GM04504 (cell line): ENCODE results near the gene SEC31A.
A peak's percentile ranks its signal among the peaks of the same experiment; 100 is the strongest.
"Not testable (repeated sequence)": the region's sequence is repeated elsewhere in the genome, so short reads cannot be mapped to it uniquely, and the experiment has no call there.

Experiments
- DNase-seq: peaks from one replicate; pipeline ENCODE4 v3.0.0-alpha.2; 2012; ENCODE audit warnings: low read depth

SEC31A gene, protein sequence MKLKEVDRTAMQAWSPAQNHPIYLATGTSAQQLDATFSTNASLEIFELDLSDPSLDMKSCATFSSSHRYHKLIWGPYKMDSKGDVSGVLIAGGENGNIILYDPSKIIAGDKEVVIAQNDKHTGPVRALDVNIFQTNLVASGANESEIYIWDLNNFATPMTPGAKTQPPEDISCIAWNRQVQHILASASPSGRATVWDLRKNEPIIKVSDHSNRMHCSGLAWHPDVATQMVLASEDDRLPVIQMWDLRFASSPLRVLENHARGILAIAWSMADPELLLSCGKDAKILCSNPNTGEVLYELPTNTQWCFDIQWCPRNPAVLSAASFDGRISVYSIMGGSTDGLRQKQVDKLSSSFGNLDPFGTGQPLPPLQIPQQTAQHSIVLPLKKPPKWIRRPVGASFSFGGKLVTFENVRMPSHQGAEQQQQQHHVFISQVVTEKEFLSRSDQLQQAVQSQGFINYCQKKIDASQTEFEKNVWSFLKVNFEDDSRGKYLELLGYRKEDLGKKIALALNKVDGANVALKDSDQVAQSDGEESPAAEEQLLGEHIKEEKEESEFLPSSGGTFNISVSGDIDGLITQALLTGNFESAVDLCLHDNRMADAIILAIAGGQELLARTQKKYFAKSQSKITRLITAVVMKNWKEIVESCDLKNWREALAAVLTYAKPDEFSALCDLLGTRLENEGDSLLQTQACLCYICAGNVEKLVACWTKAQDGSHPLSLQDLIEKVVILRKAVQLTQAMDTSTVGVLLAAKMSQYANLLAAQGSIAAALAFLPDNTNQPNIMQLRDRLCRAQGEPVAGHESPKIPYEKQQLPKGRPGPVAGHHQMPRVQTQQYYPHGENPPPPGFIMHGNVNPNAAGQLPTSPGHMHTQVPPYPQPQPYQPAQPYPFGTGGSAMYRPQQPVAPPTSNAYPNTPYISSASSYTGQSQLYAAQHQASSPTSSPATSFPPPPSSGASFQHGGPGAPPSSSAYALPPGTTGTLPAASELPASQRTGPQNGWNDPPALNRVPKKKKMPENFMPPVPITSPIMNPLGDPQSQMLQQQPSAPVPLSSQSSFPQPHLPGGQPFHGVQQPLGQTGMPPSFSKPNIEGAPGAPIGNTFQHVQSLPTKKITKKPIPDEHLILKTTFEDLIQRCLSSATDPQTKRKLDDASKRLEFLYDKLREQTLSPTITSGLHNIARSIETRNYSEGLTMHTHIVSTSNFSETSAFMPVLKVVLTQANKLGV

GRCh38 chr4:82890901-82891706 lies at the start of gene SEC31A:
Gene SEC31A (minus strand): TSS chr4:82891153. CDS start chr4:82881936, 9,217 bp downstream.
- peak; percentile 90 for DNase-seq

- DNase-seq = no peak
Measured at GRCh38 chr4:82939414-82939813, 48.5 kb upstream of the SEC31A start.

DNA sequence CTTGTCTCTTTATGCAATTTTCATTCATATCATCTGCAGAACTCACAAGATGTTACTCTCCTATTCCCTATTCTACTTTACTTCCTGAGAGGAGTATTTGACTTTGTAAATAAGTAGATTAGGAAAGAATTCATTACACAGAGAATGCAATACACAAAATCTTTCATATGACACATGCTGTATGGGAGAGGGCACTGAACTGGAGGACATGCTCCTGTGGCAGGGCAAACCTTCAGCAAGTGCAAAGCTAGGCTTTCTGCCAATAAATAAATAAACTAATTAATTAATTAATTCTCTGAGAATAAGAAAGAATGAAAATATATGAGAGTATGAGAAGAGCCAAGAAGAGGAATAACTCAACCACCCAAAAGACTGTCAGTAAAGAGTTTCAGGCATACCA lies 43.5 kb upstream of the SEC31A start:
- DNase-seq = no peak

DNA sequence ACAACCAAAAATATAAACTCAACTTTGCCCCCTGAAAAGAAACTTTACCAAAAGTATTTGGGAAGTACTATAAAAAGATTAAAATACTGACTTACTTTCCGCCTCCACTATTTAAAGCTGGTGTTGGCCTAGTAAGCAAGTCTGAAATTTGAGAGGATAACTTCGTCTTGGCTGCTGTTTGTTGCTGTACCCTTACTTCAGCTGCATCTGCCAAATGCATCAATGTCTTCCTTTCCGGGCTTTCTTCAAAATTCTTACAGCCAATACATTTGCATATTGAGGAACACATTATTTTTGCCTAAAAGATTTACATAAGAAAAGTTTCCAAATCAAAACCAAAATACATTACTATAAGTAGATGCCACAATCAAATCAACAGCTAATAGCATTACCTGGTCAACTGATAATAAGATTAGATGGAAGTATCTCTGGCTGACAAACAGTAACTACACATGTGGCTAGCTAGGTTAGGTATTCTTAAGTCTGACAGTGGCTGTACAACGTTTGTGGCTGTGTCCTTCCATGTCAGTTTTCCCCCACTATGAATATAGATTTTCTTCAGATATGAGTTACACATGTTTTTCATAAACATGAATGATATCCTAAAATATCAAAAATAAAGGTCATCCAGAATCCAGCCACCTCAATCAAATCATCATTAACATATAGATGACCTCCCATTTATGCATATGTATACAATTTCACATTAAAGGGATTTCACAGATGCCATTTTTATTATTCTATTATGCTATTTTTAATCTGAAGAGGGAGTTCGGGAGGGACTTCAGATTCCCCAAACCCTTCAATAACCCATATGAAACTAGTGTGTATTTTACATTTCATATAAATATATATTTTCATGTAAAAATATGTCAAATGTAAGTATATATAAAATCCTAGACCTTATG lies 40.1 kb upstream of the SEC31A start:
- no peak for DNase-seq

DNA sequence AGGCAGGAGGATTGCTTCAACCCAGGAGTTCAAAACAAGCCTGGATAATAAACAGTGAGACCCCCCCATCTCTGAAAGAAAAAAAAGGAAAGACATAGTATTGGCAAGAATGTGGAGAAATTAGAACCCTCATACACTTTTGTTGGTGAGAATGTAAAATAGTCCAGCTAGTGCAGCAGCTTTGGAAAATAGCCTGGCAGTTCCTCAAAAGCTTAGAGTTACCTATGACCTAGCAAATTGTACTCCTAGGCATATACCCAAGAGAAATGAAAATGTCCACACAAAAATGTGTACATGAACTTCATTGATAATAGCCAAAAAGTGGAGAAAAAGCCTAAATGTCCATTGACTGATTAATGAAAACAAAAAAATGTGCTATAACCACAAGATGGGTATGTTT lies 30.8 kb upstream of the SEC31A start:
- DNase-seq = no peak

DNA sequence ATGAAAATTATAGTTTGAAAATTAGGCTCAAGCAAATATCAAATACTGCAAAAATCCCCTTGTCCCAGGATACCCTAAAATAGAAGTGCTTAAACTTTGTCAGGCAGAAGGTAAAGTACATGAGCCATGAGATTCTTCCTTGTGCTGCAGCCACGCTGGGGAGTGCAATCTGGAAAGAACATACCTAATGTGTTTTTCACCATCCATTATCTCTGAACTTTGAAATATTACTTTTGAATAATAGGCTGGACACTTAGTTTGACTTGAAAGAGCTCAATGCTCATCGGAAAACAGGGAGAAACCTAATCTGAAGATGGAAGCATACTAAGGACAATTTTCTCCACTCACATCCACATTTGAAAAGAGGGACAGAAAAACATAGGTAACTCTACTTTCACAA lies 28.4 kb upstream of the SEC31A start:
- no peak for DNase-seq

GRCh38 chr4:82918091-82918490 lies 27.1 kb upstream of the SEC31A start:
- DNase-seq = no peak

GRCh38 chr4:82913968-82914367 lies 23.0 kb upstream of the SEC31A start:
- DNase-seq = not testable (repeated sequence)

GRCh38 chr4:82913305-82913704 lies 22.4 kb upstream of the SEC31A start:
- DNase-seq = no peak

- DNase-seq = no peak
Measured at GRCh38 chr4:82909326-82909725, 18.4 kb upstream of the SEC31A start.

DNA sequence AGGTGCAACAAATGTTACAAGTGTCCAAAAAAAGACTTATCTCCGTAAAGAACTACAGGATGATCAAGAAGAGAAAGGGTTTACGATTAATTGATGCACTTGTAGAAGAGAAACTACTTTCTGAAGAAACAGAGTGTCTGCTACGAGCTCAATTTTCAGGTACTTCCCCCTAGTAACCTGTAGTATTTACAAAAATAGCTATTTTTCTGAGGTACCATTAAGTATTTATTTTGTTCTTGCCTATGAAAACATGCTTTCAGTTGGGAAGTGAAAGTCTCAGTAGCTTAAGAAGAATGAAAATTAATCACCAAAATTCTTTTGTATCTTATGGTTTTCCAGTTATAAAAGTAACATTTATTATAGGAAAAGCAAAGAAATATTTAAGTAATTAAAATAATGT lies 15.5 kb upstream of the SEC31A start:
- DNase-seq = no peak

GRCh38 chr4:82905205-82905604 lies 14.3 kb upstream of the SEC31A start:
- no peak for DNase-seq

DNA sequence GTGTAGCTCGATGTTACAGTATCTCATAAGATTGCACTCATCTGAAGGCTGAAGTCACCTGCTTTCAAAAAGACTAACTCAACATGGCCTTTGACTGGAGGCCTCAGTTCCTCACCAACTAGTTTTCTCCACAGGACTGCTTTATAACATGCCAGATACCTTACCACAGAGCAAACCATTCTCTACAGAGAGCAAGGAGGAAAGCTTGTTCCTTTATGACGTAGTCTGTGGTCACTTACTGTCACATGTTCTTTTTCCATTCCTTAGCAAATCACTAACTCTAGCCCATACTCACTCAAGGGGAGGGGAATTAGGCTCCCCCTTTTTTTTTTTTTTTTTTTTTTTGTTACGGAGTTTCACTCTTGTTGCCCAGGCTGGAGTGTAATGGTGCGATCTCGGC lies 12.8 kb upstream of the SEC31A start:
- DNase-seq = no peak

GRCh38 chr4:82901183-82901718 lies 10.3 kb upstream of the SEC31A start:
- DNase-seq = no peak

DNA sequence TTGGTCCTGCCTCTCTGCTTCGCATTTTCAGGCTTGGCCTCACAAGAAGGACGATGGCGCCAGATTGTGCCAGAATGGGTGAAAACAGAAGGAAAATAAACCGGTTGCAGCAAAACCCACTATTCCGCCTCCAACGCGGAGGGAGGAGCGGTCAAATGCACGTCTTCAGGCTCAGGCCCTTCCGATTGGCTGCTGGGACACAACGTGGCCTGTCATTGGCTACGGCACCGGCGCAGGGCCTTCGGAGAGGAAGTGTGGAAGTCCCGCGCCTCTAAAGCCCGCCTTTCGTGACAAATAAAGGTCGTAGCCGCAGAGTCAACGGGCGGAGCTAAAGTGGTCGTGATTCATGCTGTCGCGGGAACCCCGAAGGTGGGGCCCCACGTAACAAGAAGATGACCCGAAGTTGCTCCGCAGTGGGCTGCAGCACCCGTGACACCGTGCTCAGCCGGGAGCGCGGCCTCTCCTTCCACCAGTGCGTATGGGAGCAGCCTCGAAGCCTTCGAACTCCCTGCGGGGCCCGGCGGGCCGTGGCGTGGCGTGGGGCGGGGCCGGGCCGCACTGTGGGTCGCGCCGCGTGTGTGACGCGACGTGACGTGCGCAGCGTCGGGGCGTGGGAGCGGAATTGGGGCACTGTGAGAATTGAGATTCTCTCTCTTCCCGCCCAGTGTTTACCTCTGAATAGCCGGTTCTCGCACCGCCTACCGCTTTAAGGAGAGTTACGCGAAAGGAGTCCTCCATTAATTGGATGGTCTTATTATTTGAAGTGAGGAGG lies 9.6 kb upstream of the SEC31A start, which contains the start of gene THAP9:
THAP9 (plus strand) TSS at position 325 of the 772 bp plus-strand sequence; CDS start at position 393, 68 bp downstream.
- DNase-seq = peak; percentile 99

- DNase-seq = no peak
Measured at GRCh38 chr4:82900066-82900410, 9.1 kb upstream of the SEC31A start.

GRCh38 chr4:82899374-82900065 lies 8.6 kb upstream of the SEC31A start:
- no peak for DNase-seq

DNA sequence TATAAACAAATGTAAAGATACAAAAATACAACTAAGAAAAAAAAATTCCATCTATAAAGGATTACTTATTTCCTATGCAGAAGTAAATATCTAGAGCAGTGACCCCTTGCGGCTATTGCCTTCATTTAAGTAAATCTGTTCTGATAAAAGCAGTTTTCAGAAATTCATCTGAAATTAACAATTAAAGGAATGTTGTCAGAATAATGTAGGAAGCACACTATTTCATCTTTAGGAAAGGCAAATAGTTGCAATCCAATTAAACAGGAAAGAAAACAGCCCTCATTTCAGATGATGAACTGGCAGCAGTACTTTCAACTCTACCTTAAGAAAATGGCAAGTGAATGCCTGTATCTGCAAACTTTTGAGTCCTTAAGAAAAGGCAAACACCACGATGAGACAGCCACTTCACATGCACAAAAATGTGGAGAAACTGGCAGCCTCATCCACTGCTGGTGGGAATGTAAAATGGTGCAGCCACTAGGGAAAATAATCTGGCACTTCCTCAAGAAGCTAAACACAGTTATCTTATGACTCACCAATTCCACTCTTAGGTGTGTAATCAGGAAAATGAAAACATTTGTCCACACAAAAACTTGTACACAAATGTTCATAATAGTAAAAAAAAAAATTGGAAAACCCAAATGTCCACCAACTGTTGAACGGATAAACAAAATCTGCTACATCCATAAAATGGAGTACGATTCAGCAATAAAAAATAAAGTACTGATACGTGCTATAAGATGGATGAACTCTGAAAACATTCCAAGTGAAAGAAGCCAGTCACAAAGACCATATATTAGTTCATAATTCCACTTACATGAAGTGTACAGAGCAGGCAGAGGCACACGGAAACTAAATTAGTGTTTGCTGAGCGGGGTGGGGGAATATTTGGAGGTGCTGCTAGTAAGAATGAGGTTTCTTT lies 7.6 kb upstream of the SEC31A start:
- peak; percentile 84 for DNase-seq
